T-helper 9 cell (primary cell): ENCODE data around the gene KATNAL2.

ENCODE experiments used
- DNase-seq: peaks from one replicate; pipeline ENCODE4 v3.0.0-alpha.2; 2020

The KATNAL2 gene

GRCh38 chr18:47113796-47114540, 196.6 kb downstream of the KATNAL2 start:
- no peak for DNase-seq

GRCh38 chr18:47115205-47115604, 197.8 kb downstream of the KATNAL2 start:
- DNase-seq, result no peak

GRCh38 chr18:47118981-47119380, 201.6 kb downstream of the KATNAL2 start:
- DNase-seq, result no peak

GRCh38 chr18:47120428-47120827, 203.0 kb downstream of the KATNAL2 start:
- DNase-seq, result no peak

- DNase-seq, result no peak
These were observed 203.7 kb downstream of the KATNAL2 start for GRCh38 chr18:47121146-47121545.

- no peak for DNase-seq
These were observed 223.9 kb downstream of the KATNAL2 start for GRCh38 chr18:47141289-47141688.

- no peak for DNase-seq
These were observed 225.8 kb downstream of the KATNAL2 start for GRCh38 chr18:47143153-47143552.

- DNase-seq, result no peak
These were observed 226.6 kb downstream of the KATNAL2 start for GRCh38 chr18:47143899-47144485.

GRCh38 chr18:47146206-47146605, 228.8 kb downstream of the KATNAL2 start:
- no peak for DNase-seq

- no peak for DNase-seq
These were observed 232.1 kb downstream of the KATNAL2 start for GRCh38 chr18:47149457-47150028.

GRCh38 chr18:47150029-47150823, 232.8 kb downstream of the KATNAL2 start, which contains the start of gene HDHD2:
TSS of gene HDHD2 (minus strand) at chr18:47150500. CDS start at chr18:47136439, 14,061 bp downstream.
- DNase-seq, result peak; percentile 55

GRCh38 chr18:47150824-47151366, 233.5 kb downstream of the KATNAL2 start:
- no peak for DNase-seq

- no peak for DNase-seq
These were observed 234.0 kb downstream of the KATNAL2 start for GRCh38 chr18:47151439-47151838.
